NCI-H1048 (cell line): Measurements from ENCODE around the gene GIMAP5.
"Not testable (repeated sequence)": the region's sequence is repeated elsewhere in the genome, so short reads cannot be mapped to it uniquely, and the experiment has no call there.

Experiments used
- DNase-seq: peaks from one replicate; lab custom pipeline; 2025; lab: John Stamatoyannopoulos, UW

GIMAP5 gene

DNA sequence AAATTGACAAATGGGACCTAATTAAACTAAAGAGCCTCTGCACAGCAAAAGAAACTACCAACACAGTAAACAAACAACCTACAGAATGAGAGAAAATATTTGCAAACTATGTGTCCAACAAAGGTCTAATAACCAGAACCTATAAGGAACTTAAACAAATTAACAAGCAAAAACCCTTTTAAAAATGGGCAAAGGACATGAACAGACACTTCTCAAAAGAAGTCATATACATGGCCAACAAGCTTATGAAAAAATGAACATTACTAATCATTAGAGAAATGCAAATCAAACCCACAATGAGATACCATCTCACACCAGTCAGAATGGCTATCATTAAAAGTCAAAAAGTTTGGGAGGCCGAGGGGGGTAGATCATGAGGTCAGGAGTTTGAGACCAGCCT lies 36.9 kb downstream of the GIMAP5 start:
- DNase-seq: not testable (repeated sequence)

DNA sequence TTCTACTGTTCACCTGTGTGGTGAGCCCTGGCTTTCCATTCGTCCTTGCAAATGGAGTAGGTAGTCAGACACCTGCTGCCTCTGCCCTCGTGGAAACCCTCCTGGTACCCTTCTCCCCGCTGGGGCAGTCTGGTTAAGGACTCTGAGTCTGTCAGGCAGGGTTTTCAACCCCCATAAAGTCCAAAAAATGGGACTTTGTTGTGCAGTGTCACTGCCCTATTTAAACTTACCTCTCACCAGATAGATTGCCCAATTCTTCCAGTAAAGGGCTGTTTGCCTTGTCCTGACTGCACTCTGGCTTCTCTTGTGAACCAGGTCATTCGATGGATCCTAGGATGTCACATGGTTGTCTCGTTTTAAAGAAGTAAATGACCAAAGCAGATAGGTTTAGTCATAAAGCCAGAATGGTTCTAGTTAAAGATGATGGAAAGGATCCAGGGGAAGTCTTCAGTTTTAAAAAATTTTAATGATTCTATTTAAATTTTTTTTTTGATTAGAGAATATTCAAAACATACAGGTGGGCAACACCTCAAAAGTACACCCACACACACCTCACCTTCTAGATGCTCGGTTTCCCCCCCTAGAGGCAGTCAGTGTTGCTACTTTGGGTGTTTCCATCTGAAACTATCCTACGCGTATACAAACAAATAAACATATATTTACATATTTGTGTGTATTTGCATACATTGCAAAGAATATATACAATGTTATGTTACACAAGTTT lies 41.0 kb downstream of the GIMAP5 start:
- no peak for DNase-seq

DNA sequence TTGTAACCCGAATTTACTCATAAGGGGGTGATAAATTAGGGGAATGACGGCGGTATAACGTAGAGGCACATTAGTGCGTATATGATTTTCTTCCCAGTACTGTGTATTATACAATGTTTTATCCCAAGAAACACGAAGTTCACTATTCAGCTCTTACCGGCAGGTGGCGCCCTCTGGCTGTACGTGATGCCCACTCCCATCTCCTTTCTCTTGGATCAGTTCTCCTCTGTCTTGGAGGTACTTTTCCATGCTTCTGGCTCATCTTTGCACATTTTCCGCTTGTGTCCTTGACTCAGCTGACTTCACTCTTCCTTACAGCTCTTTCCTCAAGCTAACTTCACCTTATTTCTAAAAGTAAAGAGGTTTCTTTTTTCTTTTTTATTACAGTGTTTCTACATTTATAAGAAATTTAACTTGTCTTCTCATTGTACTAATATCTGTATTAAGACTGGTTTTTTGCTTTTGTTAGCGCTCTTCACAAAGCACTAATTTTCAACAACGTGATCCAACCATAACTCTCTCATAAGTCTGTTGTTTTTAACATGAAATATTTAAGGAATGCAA lies 41.6 kb downstream of the GIMAP5 start:
- DNase-seq: peak; percentile 29

- DNase-seq: no peak
Observed at GRCh38 chr7:150780292-150780691, 43.1 kb downstream of the GIMAP5 start.

DNA sequence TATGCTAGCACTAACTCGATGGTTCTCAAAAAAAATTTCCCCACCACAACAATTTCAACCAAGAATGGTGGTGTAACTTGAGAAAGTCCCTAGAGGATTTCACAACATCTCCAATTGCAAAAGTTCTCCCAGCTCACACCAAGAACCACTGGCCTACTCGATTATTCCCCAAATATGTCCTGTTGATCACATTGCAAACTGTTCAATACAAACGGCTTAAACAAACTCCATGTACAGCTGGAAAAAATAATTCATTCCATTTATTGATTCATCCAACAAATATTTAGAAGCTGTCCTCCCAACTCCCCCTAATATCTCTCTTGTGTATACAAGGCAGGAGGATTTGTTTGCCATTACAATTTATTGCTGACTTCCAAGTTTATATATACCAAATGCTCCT lies 43.9 kb downstream of the GIMAP5 start:
- no peak for DNase-seq

GRCh38 chr7:150781961-150782360 lies 44.7 kb downstream of the GIMAP5 start:
- no peak for DNase-seq

DNA sequence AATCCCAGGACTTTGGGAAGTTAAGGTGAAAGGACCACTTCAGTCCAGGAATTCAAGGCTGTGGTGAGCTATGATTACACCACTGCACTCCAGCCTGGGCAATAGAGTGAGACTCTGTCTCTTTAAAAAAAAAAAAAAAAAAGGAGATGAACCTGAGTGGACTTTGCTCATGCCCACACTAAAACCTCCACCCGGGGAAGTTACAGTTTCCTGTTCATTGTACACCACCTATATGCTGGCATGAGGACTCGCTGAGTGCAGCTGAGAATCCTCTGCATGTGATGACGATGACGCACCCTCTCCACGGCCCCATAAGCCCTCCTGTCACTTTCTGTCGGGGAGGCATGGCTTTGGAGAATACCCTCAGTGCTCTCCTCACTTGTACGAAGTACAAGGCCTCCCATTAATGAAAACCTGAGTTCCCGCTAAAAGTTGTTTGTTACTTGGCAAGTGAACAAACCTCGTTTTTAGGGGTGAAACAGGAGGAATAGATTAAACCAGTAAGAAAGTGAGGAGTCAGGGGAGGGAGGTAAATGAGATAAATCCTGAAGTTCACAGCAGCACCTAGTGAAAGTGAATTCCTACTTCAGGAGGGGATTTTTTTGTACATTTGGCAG lies 47.0 kb downstream of the GIMAP5 start:
- DNase-seq: no peak

GRCh38 chr7:150784954-150785353 lies 47.7 kb downstream of the GIMAP5 start:
- no peak for DNase-seq

DNA sequence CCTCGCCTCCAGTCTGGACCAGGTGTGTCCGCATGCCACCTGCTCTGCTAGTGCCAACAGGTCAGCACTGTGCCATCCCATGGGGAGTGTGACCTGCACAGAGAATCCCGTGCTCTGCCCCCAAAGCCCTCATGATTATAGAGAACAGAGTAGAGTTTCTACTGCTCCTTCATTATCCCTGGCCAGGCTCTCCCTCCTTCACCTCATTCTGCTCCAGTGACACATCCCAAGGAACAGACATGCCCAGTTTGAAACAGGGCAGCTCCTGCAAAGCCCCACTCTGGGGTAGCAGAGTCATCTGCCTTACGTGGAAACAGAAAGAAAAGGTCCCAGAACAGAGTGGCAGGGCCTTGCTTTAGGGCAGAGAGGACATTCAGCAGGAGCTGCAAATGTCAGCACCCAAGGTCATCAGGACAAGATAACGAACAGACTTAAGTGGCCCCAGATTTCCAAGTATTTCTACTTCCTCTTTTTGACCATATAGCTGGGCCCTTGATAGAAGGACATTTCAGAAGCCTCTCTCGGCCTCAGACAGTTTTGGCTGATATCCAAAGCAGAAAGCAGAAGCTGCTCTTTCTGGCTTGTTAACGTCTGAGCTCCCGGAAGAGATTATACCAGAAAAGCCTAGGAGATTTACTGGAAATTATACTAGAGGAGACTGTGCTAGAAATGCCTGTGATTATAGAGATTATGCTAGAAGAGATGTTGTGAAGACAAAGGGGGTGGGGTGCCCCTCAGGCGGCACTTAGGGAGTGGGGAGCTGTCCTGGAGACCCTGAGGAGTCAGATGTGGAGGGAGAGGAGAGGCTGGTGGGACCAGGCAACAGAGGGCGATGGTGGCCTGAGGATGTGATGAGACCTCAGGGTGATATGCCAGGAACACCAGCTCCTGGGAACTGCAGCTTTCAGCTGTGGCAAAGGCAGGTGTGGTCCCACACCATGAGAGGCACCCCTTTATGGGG lies 50.4 kb downstream of the GIMAP5 start:
- DNase-seq: no peak

GRCh38 chr7:150788474-150789269 lies 51.5 kb downstream of the GIMAP5 start:
- no peak for DNase-seq

DNA sequence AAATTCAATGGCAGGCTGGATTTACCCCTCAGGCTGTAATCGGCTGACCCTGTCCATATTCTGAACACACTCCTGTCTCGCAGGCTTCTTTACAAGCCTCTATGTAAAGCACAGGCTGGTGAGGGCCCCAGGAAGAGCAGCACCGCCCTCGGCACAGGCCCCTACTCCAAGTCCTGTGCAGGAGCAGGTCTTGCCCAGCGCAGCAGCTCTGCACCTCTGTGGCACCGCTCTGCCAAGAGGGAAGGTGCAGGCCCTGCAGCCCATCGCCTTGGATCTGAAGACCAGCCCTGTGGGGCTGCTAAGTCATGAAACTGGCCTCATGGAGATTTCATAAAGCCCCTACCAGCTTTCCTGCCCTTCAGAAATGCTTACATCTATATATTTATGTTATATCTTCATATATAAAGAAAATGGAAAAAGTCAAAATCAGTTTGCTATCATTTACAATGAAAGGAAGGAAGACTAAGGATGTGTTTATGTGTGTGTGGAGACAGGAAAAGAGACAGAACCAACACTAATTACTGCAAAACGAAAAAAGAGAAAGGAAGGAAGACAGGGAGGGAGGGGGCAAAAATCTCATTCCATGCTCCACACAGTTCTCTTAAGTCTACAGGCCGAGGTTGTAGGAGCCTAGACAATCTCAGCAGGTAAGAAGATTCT lies 53.3 kb downstream of the GIMAP5 start:
- DNase-seq: no peak

- DNase-seq: no peak
Observed at GRCh38 chr7:150791304-150791703, 54.1 kb downstream of the GIMAP5 start.

- DNase-seq: no peak
Observed at GRCh38 chr7:150791746-150792452, 54.7 kb downstream of the GIMAP5 start.
